HepG2 (cell line): Measurements from ENCODE around the gene GDAP1L1. TPM values are rescaled to one million over a fixed set of nuclear protein-coding genes. Genes with fewer than 3 reads are reported as not detected.
A peak's percentile ranks its signal among the peaks of the same experiment; 100 is the strongest.

Source experiments
- ARID5B ChIP-seq: IDR thresholded peaks from 2 replicates; pipeline ENCODE4 v1.4.0; 2020; ENCODE audit warnings: mild to moderate bottlenecking, missing genetic modification reagents
- EEA1 ChIP-seq: sonication (generic); formaldehyde crosslinking; IDR thresholded peaks from 2 replicates; pipeline ENCODE4 v1.5.1; 2020; ENCODE audit warnings: mild to moderate bottlenecking, missing genetic modification reagents, borderline replicate concordance
- FOXP1 ChIP-seq, 2 experiments: fragments of 450-650 bp in 1 of 2; IDR thresholded peaks; 2 replicates each; pipeline ENCODE4 v1.6.1; 2017 to 2018; ENCODE audit warnings: antibody characterized with exemption in 1 of 2
- HDAC1 ChIP-seq: sonication (generic); formaldehyde crosslinking; IDR thresholded peaks from 2 replicates; pipeline ENCODE4 v1.5.1; 2020; ENCODE audit warnings: mild to moderate bottlenecking, missing genetic modification reagents
- HDAC2 ChIP-seq: sonication (generic); formaldehyde crosslinking; IDR thresholded peaks from 2 replicates; pipeline ENCODE4 v1.4.0; 2020; ENCODE audit warnings: missing genetic modification reagents
- KAT7 ChIP-seq: IDR thresholded peaks from 2 replicates; pipeline ENCODE4 v1.6.1; 2018; ENCODE audit warnings: borderline replicate concordance, missing compliant biosample characterization
- LCORL ChIP-seq, 2 experiments: fragments of 450-650 bp in 1 of 2; sonication (generic) in 1 of 2; formaldehyde crosslinking in 1 of 2; IDR thresholded peaks; 2 replicates each; pipeline versions ENCODE4 v1.5.0 to v1.6.1; 2017 to 2020; ENCODE audit warnings: antibody characterized with exemption in 1 of 2, missing genetic modification reagents in 1 of 2
- PITX1 ChIP-seq: sonication (generic); formaldehyde crosslinking; IDR thresholded peaks from 2 replicates; pipeline ENCODE4 v1.5.1; 2020; ENCODE audit warnings: mild to moderate bottlenecking, missing genetic modification reagents
- RFXANK ChIP-seq: IDR thresholded peaks from 2 replicates; pipeline ENCODE4 v1.6.1; 2016
- SIX4 ChIP-seq: sonication (generic); formaldehyde crosslinking; IDR thresholded peaks from 2 replicates; pipeline ENCODE4 v1.4.0; 2020; ENCODE audit warnings: missing genetic modification reagents
- SKIL ChIP-seq: sonication (generic); formaldehyde crosslinking; IDR thresholded peaks from 2 replicates; pipeline ENCODE4 v1.8.0; 2022; ENCODE audit warnings: missing genetic modification reagents, mild to moderate bottlenecking, moderate library complexity, borderline replicate concordance
- SOX5 ChIP-seq: IDR thresholded peaks from 2 replicates; pipeline ENCODE4 v1.6.1; 2016; ENCODE audit warnings: borderline replicate concordance
- SP4 ChIP-seq: sonication (generic); formaldehyde crosslinking; IDR thresholded peaks from 2 replicates; pipeline ENCODE4 v1.8.1; 2023; ENCODE audit warnings: mild to moderate bottlenecking, missing genetic modification reagents
- TFE3 ChIP-seq: IDR thresholded peaks from 2 replicates; pipeline ENCODE4 v1.6.1; 2016
- THAP11 ChIP-seq: IDR thresholded peaks from 2 replicates; pipeline ENCODE4 v1.6.1; 2016; ENCODE audit warnings: missing biosample characterization, missing genetic modification reagents
- ZKSCAN1 ChIP-seq: fragments of 150-350 bp; IDR thresholded peaks from 2 replicates; pipeline ENCODE4 v1.6.1; 2014; ENCODE audit warnings: low read length
- ZNF124 ChIP-seq: sonication (generic); formaldehyde crosslinking; IDR thresholded peaks from 2 replicates; pipeline ENCODE4 v1.4.0; 2020; ENCODE audit warnings: missing genetic modification reagents
- ZNF331 ChIP-seq: sonication (generic); formaldehyde crosslinking; IDR thresholded peaks from 2 replicates; pipeline ENCODE4 v1.4.0; 2020; ENCODE audit warnings: missing genetic modification reagents
- polyA plus RNA-seq, 8 experiments: library from polyadenylated mRNA; depleted of rRNA in 3 of 8; stranded (reverse) in 7 of 8; unstranded in 1 of 8; fragments of >200 nt; fragmentation: Illumina TruSeq in 4 of 8; extraction: Trizol in 4 of 8; gene quantifications; 2 replicates each; pipeline versions ENCODE4 v1.2.1 to v1.2.3, GENCODE V29; 2011 to 2016; ENCODE audit warnings: low read depth in 4 of 8, missing spikeins in 1 of 8, mixed read lengths in 1 of 8; ENCODE audit not compliant: insufficient read depth in 1 of 8
- total RNA-seq, 5 experiments: library from RNA; depleted of rRNA; stranded (reverse); fragments of >200 nt; fragmentation: Illumina TruSeq; extraction: Trizol; gene quantifications; 2 replicates each; pipeline ENCODE4 v1.2.3, GENCODE V29; 2016; ENCODE audit warnings: low read depth in 1 of 5
- TF ChIP-seq, protein P1 (sequence below): sonication (generic); formaldehyde crosslinking; IDR thresholded peaks from 2 replicates; pipeline ENCODE4 v1.8.1; 2022; ENCODE audit warnings: low read depth, mild to moderate bottlenecking, missing genetic modification reagents

Gene GDAP1L1
- total and polyA plus RNA-seq, 2 of the 13 experiments (the other 11 are each of a cell fraction or from before 2014, with no cell fraction given), result 0.04 TPM; not detected in 1

DNA sequence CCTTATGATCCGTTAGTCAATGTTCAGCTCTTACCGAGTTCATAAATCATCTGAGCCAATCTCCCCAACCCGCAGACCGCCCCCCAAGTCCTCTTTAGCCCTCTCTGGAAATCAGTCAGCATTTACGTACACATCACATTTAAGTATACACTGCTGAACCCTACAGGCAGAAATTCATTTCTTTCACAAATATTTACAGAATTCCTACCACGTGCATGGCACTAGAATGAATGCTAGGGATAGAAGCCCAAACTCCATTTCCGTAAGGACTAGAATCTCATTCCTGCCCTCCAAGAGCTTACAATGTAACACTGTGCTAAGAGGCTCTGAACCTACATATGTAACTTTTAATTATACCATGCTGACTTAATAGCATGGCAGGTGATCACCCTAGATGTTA is 38.3 kb upstream of the GDAP1L1 start (continued):
- 0 out of 2 replicates have a peak, but pooled peaks have one; percentile 30 for TF ChIP-seq ZNF331 (CRISPR knock-in tag)
- peak; percentile 82; the same call in 1 of the 2 replicates for TF ChIP-seq KAT7 (CRISPR knock-in tag)
- no peak for TF ChIP-seq FOXP1 (IDR thresholded peaks at IDR 0.05)
- peak; percentile 60; the same call in 1 of the 2 replicates for TF ChIP-seq FOXP1 (CRISPR knock-in tag; IDR thresholded peaks at IDR 0.05)
- 0 out of 2 replicates have a peak, but pooled peaks have one; percentile 7 for TF ChIP-seq SIX4 (CRISPR knock-in tag)
- peak; percentile 39; the same call in 1 of the 2 replicates for TF ChIP-seq HDAC1 (CRISPR knock-in tag)
- no peak for TF ChIP-seq RFXANK (CRISPR knock-in tag)
- peak; percentile 61; the same call in 1 of the 2 replicates for TF ChIP-seq SOX5 (CRISPR knock-in tag)
- TF ChIP-seq SP4 (CRISPR knock-in tag), result no peak
- peak; percentile 42; the same call in 1 of the 2 replicates for TF ChIP-seq HDAC2 (CRISPR knock-in tag)
- peak; percentile 27; the same call in 1 of the 2 replicates for TF ChIP-seq ZKSCAN1
- TF ChIP-seq, protein P1, sequence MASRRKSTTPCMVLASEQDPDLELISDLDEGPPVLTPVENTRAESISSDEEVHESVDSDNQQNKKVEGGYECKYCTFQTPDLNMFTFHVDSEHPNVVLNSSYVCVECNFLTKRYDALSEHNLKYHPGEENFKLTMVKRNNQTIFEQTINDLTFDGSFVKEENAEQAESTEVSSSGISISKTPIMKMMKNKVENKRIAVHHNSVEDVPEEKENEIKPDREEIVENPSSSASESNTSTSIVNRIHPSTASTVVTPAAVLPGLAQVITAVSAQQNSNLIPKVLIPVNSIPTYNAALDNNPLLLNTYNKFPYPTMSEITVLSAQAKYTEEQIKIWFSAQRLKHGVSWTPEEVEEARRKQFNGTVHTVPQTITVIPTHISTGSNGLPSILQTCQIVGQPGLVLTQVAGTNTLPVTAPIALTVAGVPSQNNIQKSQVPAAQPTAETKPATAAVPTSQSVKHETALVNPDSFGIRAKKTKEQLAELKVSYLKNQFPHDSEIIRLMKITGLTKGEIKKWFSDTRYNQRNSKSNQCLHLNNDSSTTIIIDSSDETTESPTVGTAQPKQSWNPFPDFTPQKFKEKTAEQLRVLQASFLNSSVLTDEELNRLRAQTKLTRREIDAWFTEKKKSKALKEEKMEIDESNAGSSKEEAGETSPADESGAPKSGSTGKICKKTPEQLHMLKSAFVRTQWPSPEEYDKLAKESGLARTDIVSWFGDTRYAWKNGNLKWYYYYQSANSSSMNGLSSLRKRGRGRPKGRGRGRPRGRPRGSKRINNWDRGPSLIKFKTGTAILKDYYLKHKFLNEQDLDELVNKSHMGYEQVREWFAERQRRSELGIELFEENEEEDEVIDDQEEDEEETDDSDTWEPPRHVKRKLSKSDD, result no peak
- TF ChIP-seq EEA1 (CRISPR knock-in tag), result no peak
- peak; percentile 77 for TF ChIP-seq TFE3 (CRISPR knock-in tag)
- TF ChIP-seq PITX1 (CRISPR knock-in tag), result peak; percentile 11; the same call in 1 of the 2 replicates
- no peak for TF ChIP-seq SKIL (CRISPR knock-in tag)
- TF ChIP-seq LCORL (IDR thresholded peaks at IDR 0.05), result no peak
- 0 out of 2 replicates have a peak, but pooled peaks have one; percentile 31 for TF ChIP-seq LCORL (CRISPR knock-in tag; IDR thresholded peaks at IDR 0.05)
- peak; percentile 40; the same call in 1 of the 2 replicates for TF ChIP-seq THAP11 (CRISPR knock-in tag)
- TF ChIP-seq ZNF124 (CRISPR knock-in tag), result 0 out of 2 replicates have a peak, but pooled peaks have one; percentile 21
- peak; percentile 73; the same call in 1 of the 2 replicates for TF ChIP-seq ARID5B (CRISPR knock-in tag)
